HL-60 (cell line): ENCODE results near the gene CCDC192.

Source experiments
- DNase-seq, 2 experiments: peaks; one replicate each; pipeline ENCODE4 v3.0.0-alpha.2; 2010 to 2020; ENCODE audit warnings: low read depth in 1 of 2, low spot score in 1 of 2
- H3K27ac ChIP-seq: fragments of 250-450 bp; sonication (Bioruptor Pico); replicated peaks from 2 replicates; pipeline ENCODE4 v1.5.1; 2020; ENCODE audit warnings: mild to moderate bottlenecking, moderate library complexity
- H3K27me3 ChIP-seq: fragments of 250-450 bp; sonication (Bioruptor Pico); 2 replicates; pipeline ENCODE4 v1.5.1; 2021; ENCODE audit warnings: mild to moderate bottlenecking, moderate library complexity; ENCODE audit not compliant: insufficient read depth, poor library complexity, severe bottlenecking
- H3K4me3 ChIP-seq: replicated peaks from 2 replicates; pipeline ENCODE4 v1.5.1; 2011; ENCODE audit warnings: mild to moderate bottlenecking, control low read depth, low read length; ENCODE audit not compliant: insufficient read depth
- CTCF ChIP-seq: IDR thresholded peaks from one replicate; pipeline ENCODE4 v1.5.1; 2011; ENCODE audit warnings: low read length, control low read depth, inconsistent platforms; ENCODE audit not compliant: insufficient read depth
- GABPA ChIP-seq: IDR thresholded peaks from 2 replicates; pipeline ENCODE4 v1.6.1; 2012; ENCODE audit warnings: low read depth
- POLR2AphosphoS5 ChIP-seq: IDR thresholded peaks from 2 replicates; pipeline ENCODE4 v1.6.1; 2012; ENCODE audit warnings: low read depth
- REST ChIP-seq: IDR thresholded peaks from 2 replicates; pipeline ENCODE4 v1.6.1; 2012; ENCODE audit warnings: low read depth; ENCODE audit not compliant: insufficient replicate concordance
- SPI1 ChIP-seq: IDR thresholded peaks from 2 replicates; pipeline ENCODE4 v1.6.1; 2012; ENCODE audit warnings: low read depth, mild to moderate bottlenecking, borderline replicate concordance

The CCDC192 gene

GRCh38 chr5:127943061-127943371 is 239.8 kb downstream of the CCDC192 start:
- no peak overlapping the region for H3K27ac ChIP-seq
- no peak for DNase-seq
- TF ChIP-seq SPI1 (no peak), GABPA (no peak), POLR2AphosphoS5 (no peak), CTCF (no peak)

GRCh38 chr5:127944125-127944524 is 240.9 kb downstream of the CCDC192 start:
- TF ChIP-seq POLR2AphosphoS5, result no peak
- TF ChIP-seq SPI1, result no peak
- no peak for TF ChIP-seq GABPA
- no peak for TF ChIP-seq CTCF
- TF ChIP-seq REST, result no peak
- no peak for DNase-seq
- H3K27me3 ChIP-seq, result no peaks in the 10 kb centered on the region
- no peak overlapping the region for H3K27ac ChIP-seq
- H3K4me3 ChIP-seq, result no peak overlapping the region

More at GRCh38 chr5:127943061-127943371, 239.8 kb downstream of the CCDC192 start:
- Histone ChIP-seq H3K27me3 (no peaks in the 10 kb centered on the region), H3K4me3 (no peak overlapping the region)

GRCh38 chr5:127947941-127948340 is 244.8 kb downstream of the CCDC192 start:
- TF ChIP-seq POLR2AphosphoS5 (no peak), SPI1 (no peak), GABPA (no peak), REST (no peak), CTCF (no peak)
- Histone ChIP-seq H3K4me3 (no peak overlapping the region), H3K27me3 (no peaks in the 10 kb centered on the region), H3K27ac (no peak overlapping the region)
- DNase-seq, result no peak

GRCh38 chr5:127950707-127951391 is 247.7 kb downstream of the CCDC192 start:
- Histone ChIP-seq H3K4me3 (no peak overlapping the region), H3K27me3 (no peaks in the 10 kb centered on the region), H3K27ac (no peak overlapping the region)
- DNase-seq, result no peak
- no peak for TF ChIP-seq CTCF
- TF ChIP-seq POLR2AphosphoS5, result no peak
- TF ChIP-seq SPI1, result no peak
- no peak for TF ChIP-seq REST
- no peak for TF ChIP-seq GABPA
